ENCODE results near the gene NEUROD4.

GRCh38 chr12:54998958-54999510, 20.7 kb upstream of the NEUROD4 start:
- TF ChIP-seq CTCF (IDR thresholded peaks at IDR 0.05) (no peak), ZFX (IDR thresholded peaks at IDR 0.05; ENCODE audit: borderline replicate concordance) (no peak)
